Midbrain (tissue), 1 donor: ENCODE measurements around the gene IQCF2.
"Not testable (repeated sequence)": the region's sequence is repeated elsewhere in the genome, so short reads cannot be mapped to it uniquely, and the experiment has no call there.

ENCODE experiments used
- DNase-seq: peaks from one replicate; lab custom pipeline; 2025; lab: John Stamatoyannopoulos, UW

The IQCF2 gene

DNA sequence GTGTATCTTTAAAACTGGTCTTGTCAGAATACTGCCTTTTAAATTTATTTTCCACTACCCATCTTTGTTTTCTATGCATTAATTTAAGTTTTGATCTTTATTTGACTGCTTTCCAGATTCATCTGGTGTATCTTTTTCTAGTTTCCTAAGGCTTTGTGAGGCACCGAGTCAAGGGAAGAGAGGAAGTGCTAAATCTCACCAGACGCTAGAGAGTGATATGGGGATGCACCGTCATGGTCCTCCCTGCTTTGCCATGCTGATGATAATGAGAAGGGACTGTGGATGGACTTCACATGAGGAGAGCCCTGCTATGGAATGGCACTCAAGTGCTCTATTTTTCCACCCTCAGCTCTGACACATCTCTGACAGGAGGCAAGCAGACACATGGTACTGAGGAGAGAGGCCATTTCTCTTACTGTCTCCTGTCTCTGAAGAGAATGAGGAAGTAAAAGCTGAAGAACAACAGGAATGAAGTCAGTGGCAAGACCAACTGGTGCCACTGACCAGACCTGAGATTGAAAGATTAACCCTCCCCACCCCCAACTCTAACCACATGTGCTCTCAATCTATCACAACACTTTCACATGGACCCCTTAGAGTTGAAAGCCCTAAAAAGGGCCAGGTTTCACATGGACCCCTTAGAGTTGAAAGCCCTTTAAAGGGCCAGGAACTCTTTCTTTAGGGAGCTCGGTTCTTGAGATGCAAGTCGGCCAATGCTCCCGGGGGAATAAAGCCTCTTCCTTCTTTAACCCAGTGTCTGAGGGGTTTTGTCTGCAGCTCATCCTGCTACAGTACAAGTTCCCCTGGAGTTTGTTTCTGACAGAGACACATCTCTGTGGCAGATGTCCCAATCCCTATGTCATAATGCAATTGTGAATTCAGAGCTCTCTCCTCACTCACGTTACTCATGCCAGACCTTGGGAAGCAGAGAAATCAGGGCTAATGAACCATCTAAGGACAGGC, at the start of gene IQCF2:
IQCF2 (plus strand) TSS at position 913 of the 963 bp plus-strand sequence. CDS start 52 bp downstream, outside the sequence.
- DNase-seq = no peak

DNA sequence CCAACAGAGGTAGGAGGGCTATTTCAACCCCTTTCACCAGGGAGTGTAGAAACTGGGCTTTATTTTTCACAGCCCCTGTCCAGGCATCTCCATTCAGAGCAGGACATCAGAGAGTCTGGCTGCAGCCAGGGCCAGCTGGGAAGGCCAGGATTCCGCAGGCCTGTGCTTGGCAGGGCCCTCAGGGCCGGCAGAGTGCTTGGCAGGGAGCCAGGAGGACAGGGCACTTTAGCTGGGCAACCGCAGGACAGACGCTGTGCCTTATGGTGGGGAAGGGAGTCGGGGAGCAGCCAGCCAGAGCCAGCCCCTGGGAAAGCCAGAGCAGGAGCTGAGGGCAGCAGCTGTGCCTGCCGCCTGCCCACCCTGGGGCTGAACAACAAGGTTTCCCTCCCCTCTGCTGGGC, 47.9 kb upstream of the IQCF2 start:
- peak; percentile 66 for DNase-seq

DNA sequence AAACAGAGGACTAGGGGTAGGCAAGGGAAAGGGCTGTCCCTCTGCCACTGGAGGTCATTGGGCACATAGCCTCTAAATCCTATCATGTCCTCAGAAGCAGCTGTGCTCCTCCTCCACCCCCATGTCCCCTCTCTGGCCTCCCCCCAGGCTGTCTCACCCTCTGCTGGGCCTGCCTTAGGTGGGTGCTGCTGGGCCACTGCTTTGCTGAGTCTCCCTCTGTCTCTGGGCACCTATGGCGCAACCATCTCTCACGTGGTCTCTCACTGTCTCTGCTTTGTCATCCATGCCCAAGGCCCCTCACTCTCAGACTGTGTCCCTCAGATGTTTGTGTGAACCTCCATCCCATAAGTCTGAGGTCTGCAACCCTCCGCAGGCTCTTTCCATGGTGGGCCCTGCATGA, 47.4 kb upstream of the IQCF2 start:
- DNase-seq = no peak

DNA sequence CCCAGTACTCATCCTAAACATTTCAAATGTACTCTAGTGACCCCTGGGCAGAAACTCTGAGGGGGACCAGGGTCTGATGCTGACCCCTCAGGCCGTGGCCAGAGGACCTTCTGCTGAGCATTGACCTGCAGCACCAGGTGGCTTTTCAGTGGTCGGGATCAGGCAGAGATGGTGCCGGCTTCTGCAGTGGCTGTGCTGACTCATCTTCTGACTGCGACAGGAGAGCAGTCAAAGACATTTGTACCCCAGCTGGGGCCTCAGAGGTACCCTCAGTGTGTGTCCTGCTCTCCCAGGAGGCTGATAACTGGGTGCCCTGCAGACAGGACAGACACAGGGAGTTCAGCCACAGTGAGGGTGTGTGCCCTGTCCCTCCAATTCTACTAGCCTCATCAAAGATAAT, 45.8 kb upstream of the IQCF2 start:
- no peak for DNase-seq

DNA sequence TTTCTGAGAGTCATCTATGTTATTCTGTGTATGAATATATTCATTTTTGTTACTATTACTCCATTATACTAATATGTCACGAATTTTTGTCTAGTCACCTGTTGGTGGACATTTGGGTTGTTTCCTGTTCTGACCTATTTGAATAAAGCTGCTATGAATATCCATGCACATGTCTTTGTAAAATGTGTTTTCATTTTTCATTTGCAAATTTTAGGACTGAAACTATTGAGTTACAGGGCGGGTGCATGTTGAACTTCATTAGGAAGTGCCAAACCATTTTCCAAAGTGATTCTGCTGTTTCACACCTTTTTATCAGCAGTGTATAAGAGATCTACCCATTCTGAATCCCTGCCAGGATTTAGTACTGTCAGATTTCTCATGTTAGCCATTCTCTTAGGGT, 44.7 kb upstream of the IQCF2 start:
- no peak for DNase-seq

DNA sequence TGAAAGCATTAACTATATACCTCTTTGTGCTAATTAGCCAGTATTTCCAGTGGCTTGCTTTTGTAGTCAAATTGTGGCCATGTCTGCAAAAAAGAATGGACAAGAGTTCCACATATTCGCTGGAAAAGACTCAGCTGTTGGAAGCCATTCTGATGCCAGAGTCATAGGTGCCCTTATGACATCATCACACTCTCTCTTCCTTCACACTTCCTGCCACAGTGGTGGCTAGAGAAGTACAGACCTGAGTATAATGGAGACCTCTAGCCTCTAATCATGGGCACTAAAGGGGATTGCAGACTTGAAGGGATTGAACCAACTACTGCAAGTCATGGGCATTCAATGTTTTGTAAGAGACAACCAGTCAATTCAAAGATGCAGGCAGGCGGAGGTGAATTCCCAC, 44.0 kb upstream of the IQCF2 start:
- no peak for DNase-seq

DNA sequence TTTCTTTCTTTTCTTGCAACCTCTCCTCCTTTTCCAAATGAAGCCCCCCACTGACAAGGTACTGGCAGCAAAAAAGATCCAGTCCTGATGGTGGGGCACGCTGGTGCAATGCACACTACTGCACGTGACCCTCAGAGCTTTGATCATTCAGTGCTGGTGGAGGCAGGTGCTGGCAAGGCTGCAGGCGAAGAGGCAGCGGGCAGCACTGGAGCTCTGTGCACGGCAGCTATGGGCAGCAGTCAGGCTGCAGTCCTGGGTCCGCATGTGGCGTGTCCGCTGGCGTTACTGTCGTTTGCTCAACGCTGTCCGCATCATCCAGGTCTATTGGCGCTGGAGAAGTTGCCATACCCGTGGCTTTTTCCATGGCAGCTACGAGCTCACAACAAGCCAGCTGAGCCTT, 42.3 kb upstream of the IQCF2 start:
- no peak for DNase-seq

DNA sequence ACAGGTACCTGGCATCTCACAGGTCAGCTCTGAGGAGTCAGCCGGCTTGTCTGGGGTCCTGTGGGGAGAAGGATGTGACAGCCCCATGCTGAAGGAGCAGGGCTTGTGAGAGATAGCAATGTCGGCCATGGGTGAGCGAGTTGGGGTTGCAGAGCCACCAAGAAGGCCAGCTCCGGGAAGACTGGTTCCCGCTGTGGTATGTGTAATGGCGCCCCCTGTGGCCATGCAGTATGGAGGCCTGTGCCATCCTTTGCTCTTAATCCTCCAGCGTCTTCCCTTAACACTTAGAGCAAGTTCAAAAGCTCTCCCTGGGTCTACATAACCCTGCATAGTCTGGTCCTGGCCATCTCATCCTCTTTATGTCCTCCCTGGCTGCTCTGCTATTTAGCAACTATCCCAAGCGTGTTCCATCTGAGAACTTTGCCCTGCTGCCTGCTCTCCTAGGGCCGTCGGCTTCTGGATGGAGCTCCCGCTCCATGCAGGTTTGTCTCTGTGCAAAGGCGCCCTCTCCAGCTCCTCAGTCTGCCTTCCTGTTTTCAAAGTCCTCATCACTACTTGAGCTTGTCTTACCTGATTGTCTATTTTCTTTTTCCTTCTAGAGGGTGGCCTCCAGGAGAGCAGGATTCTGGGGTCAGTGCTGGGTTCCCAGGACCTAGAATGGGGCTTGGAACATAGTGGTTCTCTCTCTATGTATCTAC, 41.6 kb upstream of the IQCF2 start:
- DNase-seq = no peak

DNA sequence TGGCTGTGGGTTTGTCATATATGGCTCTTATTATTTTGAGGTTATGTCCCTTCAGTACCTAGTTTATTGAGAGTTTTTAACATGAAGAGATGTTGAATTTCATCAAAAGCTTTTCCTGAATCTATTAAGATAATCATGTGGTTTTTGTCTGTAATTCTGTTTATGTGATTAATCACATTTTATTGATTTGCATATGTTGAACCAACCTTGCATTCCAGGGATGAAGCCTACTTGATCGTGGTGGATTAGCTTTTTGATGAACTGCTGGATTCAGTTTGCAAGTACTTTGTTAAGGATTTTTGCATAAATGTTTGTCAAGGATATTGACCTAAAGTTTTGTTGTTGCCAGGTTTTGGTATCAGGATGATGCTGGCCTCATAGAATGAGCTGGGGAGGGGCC, 33.1 kb upstream of the IQCF2 start:
- DNase-seq = no peak

DNA sequence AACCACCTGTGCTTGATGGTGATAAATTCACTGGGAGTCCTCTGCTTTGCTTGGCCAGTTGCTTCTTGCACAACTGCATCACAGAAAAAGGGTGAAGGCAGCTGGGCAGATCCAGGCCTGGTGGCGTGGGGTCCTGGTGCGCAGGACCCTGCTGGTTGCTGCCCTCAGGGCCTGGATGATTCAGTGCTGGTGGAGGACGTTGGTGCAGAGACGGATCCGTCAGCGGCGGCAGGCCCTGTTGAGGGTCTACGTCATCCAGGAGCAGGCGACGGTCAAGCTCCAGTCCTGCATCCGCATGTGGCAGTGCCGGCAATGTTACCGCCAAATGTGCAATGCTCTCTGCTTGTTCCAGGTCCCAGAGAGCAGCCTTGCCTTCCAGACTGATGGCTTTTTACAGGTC, 31.1 kb upstream of the IQCF2 start:
- no peak for DNase-seq

DNA sequence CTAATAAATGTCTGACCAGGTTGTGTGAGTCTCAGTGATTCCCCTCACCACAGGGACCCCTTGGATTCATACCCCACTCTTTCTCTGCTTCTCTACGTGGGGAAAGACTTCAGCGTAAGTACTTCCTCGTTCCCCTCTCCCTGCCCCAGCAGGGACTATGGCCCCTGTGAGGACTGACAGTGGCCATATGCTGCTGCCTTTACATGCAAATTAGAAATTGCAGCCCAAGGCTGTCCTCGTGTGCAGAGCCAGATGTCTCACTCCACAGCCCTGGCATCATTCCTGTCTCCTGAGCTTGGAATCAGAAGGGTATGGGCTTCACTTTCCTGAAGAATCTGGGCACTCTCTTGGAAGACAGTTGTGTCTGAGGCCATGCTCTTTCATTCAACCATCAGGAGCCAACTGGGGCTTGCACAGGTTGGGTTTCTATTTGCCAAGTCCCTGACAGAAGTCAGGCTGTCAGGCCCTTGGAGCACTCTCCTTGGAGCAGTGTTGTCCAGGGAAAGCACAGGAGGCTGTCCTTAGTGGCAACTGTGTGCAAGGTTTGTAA, 30.5 kb upstream of the IQCF2 start:
- no peak for DNase-seq

DNA sequence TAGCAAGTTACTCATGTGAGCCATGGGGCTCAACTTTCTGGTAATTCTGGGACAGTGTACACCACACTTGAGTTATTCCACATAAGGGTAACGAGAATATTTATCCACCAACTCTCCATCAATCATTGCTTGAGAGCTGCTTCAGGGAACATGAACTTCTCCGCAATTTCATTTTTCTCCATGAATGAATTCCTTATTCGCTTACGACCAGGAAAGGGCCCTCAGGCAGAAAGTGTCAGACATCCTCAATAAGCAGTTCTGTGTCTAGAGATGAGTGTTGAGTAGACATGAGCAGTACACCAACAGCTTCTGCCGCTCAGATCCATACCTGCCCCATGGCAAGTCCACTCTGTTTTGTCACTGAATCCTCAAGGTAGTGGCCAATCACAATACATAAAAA, 24.8 kb upstream of the IQCF2 start:
- DNase-seq = no peak

DNA sequence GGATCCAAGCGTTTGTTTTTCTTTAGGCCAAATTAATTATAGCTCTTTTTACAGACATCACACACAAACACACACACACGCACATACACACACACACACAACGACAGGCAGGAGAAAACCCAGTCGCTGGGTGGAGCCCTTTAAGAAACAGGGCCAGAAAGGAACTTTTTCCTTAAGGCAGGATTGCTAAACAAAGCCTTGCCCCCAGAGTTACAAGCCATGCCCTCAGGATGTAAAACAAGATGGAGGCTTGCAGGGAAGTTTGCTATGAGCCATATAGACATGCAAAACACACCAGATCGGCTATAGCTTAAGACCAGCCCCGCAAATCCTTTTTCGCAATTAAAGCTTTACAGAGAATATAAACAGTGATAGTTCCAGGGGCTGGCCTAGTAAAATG, 16.3 kb upstream of the IQCF2 start:
- DNase-seq = no peak

DNA sequence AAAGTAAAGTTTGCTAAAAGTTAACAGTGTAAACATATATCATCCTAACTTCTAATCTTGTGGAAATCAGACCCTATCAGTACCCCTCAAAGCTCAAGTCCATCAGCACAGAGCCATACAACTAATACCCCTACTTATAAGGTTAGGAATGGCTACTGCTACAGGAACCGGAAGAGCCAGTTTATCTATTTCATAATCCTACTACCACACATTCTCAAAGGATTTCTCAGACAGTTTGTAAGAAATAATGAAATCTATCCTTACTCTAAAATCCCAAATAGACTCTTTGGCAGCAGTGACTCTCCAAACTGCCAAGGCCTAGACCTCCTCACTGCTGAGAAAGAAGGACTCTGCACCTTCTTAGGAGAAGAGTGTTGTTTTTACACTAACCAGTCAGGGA, 6.0 kb upstream of the IQCF2 start:
- DNase-seq = not testable (repeated sequence)

DNA sequence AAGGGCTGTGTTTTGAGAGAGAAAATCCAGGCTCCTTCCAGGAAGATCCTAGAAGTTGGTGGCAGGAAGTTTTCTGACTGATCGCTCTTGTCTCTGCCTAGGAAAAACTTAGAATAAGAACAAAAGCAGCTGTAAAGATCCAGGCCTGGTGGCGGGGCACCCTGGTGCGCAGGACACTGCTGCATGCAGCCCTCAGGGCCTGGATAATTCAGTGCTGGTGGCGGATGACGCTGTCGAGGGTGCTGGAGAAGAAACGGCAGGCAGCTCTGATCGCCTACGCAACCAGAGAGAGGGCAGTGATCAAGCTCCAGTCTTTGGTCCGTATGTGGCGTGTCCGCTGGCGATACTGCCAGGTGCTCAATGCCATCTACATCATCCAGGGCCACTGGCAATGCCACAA, 1.5 kb downstream of the IQCF2 start:
- no peak for DNase-seq

DNA sequence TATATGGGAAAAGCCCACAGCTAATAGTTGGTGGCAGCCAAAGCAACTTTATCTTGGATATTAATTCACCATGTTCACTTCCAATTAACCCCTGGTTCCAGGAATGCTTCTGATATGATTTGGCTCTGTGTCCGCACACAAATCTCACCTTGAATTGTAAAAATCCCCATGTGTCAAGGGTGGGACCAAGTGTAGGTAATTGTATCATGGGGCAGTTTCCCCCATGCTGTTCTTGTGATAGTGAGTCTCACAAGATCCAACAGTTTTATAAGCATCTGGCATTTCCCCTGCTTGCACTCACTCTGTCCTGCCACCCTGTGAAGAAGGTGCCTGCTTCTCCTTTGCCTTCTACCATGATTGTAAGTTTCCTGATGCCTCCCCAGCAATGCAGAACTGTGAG, 7.5 kb downstream of the IQCF2 start:
- not testable (repeated sequence) for DNase-seq

DNA sequence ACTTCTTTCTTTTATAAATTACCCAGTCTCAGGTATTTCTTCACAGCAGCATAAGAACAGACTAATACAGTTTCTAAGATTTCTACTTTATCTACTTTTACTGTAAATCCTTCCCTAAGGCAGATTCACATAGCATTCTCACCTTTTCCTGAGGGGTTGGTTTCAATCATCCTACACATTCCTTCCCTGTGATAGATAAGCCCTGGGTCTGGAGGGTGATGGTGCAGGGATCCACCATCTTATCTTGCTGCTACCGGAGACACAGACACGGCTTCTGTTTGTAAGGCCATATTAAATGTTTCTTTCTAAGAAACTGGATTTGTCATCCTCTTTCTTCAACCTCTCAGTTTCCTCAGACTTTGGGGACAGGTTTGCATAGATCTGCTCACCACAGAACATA, 7.9 kb downstream of the IQCF2 start:
- DNase-seq = no peak

DNA sequence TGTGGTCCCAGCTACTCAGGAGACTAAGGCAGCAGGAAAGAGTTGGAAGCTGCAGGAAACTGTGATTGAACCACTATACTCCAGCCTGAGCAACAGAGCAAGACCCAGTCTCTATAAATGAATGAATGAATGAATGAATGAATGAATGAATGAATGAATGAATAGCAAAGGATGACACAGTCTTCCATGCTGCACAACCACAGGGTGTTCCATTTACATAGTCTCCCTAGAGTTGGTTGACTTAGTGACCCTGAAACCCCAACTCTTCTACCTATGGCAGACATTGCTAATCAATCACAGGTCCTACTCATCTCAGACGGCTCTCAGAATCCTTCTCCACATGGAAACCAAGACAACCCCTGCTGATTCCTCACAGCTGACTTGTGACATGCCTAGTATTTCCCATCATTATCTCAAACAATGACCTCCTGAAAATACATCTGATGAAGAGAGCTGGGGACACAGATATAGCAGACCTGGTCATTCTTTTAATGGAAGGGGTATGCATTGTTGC, 11.9 kb downstream of the IQCF2 start:
- no peak for DNase-seq

DNA sequence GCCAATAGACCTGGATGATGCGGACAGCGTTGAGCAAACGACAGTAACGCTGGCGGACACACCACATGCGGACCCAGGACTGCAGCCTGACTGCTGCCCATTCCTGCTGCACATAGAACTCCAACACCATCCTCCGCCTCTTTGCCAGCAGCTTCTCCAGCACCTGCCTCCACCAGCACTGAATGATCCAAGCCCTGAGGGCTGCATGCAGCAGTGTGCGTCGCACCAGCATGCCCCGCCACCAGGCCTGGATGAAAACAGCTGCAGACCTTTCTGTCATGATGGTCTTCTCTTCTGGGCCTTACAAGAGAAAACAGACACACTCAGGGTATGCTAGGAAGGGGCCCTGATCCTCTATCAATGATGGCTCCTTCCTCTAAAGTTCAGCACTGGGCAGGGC, 12.5 kb downstream of the IQCF2 start:
- no peak for DNase-seq

DNA sequence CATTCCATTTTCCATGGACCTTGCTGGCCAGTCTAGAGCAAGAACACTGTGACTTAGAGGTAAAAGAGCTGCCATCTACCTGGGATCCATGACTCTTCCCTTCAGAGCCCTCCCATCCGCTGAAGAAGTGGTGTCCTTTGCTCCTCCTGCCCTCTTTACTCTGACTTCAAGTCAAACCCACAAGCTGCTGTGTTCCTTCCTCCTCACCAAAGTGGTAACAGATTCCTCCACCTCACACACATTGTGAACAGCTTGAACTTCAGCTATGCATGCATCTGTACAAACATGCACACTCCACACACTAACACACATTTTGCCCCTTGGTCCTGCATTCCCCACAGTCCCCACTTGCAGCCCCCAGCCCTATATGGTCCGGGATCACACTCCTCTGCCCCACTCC, 13.0 kb downstream of the IQCF2 start:
- DNase-seq = no peak

DNA sequence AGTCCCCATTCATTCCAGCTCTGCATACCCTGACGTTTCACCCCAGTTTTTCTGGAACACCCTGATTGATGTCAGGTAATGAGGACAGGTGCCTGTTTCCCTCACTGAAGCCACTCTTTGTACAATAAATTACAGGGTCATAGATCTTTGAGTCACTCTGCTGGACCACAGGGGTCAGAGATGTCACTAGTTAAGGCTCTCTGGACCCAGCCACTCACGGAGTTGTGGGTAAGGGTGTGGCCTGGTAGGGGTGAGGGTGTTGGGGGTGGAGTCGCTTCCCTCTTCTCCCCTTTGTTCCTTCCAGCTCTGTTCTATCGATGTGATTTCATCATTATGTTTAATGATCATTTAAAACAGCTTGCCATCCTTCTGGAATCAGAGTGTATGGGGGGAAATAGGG, 13.5 kb downstream of the IQCF2 start:
- DNase-seq = no peak

DNA sequence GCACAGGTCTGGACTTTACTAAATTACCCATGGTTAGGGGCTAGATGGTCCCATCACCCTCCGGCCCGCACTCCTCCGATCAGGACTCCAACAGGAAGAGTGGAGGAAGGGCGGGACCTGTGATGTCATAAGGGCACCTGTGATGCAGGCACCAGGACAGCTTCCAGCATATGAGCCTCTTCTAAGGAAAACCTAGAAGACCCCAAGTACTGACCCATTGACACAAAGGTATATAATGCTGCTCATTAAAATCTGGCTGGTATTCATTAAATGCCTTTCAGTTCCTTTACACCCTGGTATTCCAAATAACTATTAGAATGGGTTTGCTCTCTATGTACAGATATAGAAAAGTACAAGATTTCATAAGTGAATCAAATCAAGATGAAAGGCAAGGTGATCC, 14.1 kb downstream of the IQCF2 start, which contains the start of gene IQCF5:
IQCF5 (minus strand) TSS at position 101 of the 400 bp plus-strand sequence; CDS start at position 31, 70 bp downstream.
- DNase-seq = no peak

DNA sequence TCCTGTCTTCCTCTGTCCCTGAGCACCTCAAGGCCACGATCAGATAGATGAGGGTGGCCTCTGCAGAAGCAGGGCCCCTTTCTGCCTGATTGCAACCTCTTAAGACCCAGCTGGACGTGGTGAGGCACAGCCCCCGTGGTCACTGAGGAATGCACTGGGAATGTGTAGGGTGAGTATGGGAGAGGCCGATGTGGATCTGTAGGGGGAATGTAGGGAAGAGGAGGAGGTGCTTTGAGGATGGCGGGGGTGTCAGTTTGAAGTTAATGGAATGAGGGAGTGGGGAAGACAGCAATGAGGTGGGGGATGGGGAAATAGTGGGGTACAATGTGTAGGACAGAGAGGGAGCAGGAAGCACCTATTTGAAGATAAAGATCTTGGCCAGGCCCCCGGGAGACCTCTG, 14.8 kb downstream of the IQCF2 start:
- DNase-seq = no peak
